Measurements from ENCODE around the gene DDX6.

DNA sequence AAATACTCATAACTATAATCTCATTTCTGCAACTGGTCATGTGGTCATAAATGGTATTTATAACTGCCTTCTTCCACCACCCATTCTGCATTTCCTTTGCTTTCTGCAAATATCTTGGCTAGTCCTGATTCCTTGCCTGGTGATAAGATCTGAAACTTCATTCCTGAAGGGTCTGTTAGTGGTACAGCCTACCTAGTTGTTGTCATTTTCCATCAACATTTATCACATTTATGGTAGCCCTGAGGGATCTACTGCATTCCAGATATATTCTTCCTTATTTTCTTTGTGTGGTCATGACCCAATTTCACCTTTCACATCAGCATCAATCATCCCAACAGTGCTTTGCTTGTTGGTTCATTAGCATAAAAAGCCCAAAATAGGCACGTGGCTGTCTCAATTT, 50.1 kb downstream of the DDX6 start:
- TF ChIP-seq, protein P1, sequence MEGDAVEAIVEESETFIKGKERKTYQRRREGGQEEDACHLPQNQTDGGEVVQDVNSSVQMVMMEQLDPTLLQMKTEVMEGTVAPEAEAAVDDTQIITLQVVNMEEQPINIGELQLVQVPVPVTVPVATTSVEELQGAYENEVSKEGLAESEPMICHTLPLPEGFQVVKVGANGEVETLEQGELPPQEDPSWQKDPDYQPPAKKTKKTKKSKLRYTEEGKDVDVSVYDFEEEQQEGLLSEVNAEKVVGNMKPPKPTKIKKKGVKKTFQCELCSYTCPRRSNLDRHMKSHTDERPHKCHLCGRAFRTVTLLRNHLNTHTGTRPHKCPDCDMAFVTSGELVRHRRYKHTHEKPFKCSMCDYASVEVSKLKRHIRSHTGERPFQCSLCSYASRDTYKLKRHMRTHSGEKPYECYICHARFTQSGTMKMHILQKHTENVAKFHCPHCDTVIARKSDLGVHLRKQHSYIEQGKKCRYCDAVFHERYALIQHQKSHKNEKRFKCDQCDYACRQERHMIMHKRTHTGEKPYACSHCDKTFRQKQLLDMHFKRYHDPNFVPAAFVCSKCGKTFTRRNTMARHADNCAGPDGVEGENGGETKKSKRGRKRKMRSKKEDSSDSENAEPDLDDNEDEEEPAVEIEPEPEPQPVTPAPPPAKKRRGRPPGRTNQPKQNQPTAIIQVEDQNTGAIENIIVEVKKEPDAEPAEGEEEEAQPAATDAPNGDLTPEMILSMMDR (IDR thresholded peaks at IDR 0.05; ENCODE audit: low read depth, low read length, poor library complexity, severe bottlenecking): no peak
- no peak for TF ChIP-seq EZH2phosphoT487 (IDR thresholded peaks at IDR 0.05; ENCODE audit: borderline replicate concordance, low read length)
